ENCODE data around the gene HPSE2. TPM values are rescaled to one million over a fixed set of nuclear protein-coding genes. Genes with fewer than 3 reads are reported as not detected.

HPSE2 gene
- total and polyA plus RNA-seq, 2 of the 13 experiments (the other 11 are each of a cell fraction or from before 2014, with no cell fraction given) = 0.01 TPM; not detected in 1

DNA sequence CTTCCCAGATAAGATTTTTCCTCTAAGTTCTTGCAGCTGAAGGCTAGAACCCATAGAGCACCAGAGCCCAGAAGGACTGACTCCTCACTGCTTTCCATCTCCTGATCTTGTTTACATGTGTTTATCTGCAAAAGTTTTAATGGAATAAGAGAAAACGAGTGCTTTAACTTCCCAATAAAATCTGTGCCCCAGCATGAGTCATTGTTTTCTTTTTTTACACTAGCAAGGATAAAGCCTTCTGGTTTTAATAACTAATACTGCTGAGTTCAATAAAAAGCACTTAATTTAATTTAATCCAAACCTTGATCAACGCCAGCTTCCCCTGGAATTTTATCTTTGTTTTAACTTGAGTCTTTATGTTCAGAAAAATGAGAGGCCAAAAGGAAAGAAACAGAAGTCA lies 227.6 kb downstream of the HPSE2 start:
- CTCF ChIA-PET (ENCODE audit: low intra/inter-chr PET ratio, low total read pairs) = no interaction called here
- intact Hi-C loops (cut with micrococcal nuclease; ENCODE audit: unreplicated experiment) (no loop called here), in situ Hi-C loops (cut with HindIII; ENCODE audit: extremely low pct_ligation_motif_present, low pct_unique_long_range_greater_than_20kb) (no loop called here)
- FAIRE-seq (no peak), DNase-seq (ENCODE audit: low spot score) (no peak), ATAC-seq (no peak)
- Histone ChIP-seq H3K27ac (ENCODE audit: extremely low read length, insufficient read depth, low read length) (no peak overlapping the region), H3K4me1 (ENCODE audit: insufficient read depth, low read length) (no peaks in the 10 kb centered on the region), H3K9ac (ENCODE audit: insufficient read depth, low read depth, low read length) (no peak overlapping the region), H3K27me3 (ENCODE audit: control insufficient read depth in 1 of 2, insufficient read depth in 2 of 2, low read length in 2 of 2) (no peaks in the 10 kb centered on the region), H4K20me1 (ENCODE audit: insufficient read depth, low read length) (no peaks in the 10 kb centered on the region), H3K4me3 (replicated peaks in 1 of 3; ENCODE audit: insufficient read depth in 1 of 3, low read depth in 2 of 3, low read length in 3 of 3) (no peak overlapping the region), H3K9me3 (ENCODE audit: low read length) (peaks cover 27% of the 10 kb centered on the region), H3K4me2 (ENCODE audit: low read depth, low read length) (no peak overlapping the region), H3K36me3 (replicated peaks in 1 of 2; ENCODE audit: control insufficient read depth in 1 of 2, insufficient read depth in 2 of 2, low read length in 2 of 2) (no peaks in the 10 kb centered on the region), H3K79me2 (ENCODE audit: insufficient read depth, low read length) (no peaks in the 10 kb centered on the region), H2AFZ (ENCODE audit: low read length) (no peak overlapping the region)
- no TSS peak for BruUV-seq (replicated peaks)
- TF ChIP-seq SOX6 (IDR thresholded peaks at IDR 0.05) (no peak), SOX6 (CRISPR knock-in tag; IDR thresholded peaks at IDR 0.05) (no peak), ZNF790 (CRISPR knock-in tag; IDR thresholded peaks at IDR 0.05; ENCODE audit: borderline replicate concordance) (no peak), ZNF260 (CRISPR knock-in tag; IDR thresholded peaks at IDR 0.05; ENCODE audit: borderline replicate concordance, low read depth) (no peak), ZNF556 (CRISPR knock-in tag; IDR thresholded peaks at IDR 0.05; ENCODE audit: borderline replicate concordance) (no peak), KDM1A (CRISPR knock-in tag; IDR thresholded peaks at IDR 0.05) (no peak), CENPX (CRISPR knock-in tag; IDR thresholded peaks at IDR 0.05) (no peak)
- TF ChIP-seq, protein P1, sequence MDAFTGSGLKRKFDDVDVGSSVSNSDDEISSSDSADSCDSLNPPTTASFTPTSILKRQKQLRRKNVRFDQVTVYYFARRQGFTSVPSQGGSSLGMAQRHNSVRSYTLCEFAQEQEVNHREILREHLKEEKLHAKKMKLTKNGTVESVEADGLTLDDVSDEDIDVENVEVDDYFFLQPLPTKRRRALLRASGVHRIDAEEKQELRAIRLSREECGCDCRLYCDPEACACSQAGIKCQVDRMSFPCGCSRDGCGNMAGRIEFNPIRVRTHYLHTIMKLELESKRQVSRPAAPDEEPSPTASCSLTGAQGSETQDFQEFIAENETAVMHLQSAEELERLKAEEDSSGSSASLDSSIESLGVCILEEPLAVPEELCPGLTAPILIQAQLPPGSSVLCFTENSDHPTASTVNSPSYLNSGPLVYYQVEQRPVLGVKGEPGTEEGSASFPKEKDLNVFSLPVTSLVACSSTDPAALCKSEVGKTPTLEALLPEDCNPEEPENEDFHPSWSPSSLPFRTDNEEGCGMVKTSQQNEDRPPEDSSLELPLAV (CRISPR knock-in tag; conservative IDR thresholded peaks at IDR 0.05; ENCODE audit: low read depth) = no peak
- TF ChIP-seq, protein P2, sequence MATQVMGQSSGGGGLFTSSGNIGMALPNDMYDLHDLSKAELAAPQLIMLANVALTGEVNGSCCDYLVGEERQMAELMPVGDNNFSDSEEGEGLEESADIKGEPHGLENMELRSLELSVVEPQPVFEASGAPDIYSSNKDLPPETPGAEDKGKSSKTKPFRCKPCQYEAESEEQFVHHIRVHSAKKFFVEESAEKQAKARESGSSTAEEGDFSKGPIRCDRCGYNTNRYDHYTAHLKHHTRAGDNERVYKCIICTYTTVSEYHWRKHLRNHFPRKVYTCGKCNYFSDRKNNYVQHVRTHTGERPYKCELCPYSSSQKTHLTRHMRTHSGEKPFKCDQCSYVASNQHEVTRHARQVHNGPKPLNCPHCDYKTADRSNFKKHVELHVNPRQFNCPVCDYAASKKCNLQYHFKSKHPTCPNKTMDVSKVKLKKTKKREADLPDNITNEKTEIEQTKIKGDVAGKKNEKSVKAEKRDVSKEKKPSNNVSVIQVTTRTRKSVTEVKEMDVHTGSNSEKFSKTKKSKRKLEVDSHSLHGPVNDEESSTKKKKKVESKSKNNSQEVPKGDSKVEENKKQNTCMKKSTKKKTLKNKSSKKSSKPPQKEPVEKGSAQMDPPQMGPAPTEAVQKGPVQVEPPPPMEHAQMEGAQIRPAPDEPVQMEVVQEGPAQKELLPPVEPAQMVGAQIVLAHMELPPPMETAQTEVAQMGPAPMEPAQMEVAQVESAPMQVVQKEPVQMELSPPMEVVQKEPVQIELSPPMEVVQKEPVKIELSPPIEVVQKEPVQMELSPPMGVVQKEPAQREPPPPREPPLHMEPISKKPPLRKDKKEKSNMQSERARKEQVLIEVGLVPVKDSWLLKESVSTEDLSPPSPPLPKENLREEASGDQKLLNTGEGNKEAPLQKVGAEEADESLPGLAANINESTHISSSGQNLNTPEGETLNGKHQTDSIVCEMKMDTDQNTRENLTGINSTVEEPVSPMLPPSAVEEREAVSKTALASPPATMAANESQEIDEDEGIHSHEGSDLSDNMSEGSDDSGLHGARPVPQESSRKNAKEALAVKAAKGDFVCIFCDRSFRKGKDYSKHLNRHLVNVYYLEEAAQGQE (IDR thresholded peaks at IDR 0.05; ENCODE audit: borderline replicate concordance in 1 of 2, low read depth in 1 of 2, low read length in 2 of 2) = no peak
- POLR2A ChIA-PET = no interaction called here
- 3% methylated on average over 2 of the region's 2 CpGs for WGBS (ENCODE audit: low lambda C conversion rate)
